ENCODE results near the gene GATA3.

The GATA3 gene

GRCh38 chr10:8050556-8051108 is 3.9 kb upstream of the GATA3 start:
- DNase-seq (ENCODE audit: extremely low read depth in 1 of 2, low read depth in 1 of 2) = no peak

- no peak for DNase-seq (ENCODE audit: extremely low read depth in 1 of 2, low read depth in 1 of 2)
Measured at GRCh38 chr10:8051109-8051821, 3.2 kb upstream of the GATA3 start.

GRCh38 chr10:8051851-8052257 is 2.6 kb upstream of the GATA3 start:
- no peak for DNase-seq (ENCODE audit: extremely low read depth in 1 of 2, low read depth in 1 of 2)

- no peak for DNase-seq (ENCODE audit: extremely low read depth in 1 of 2, low read depth in 1 of 2)
Measured at GRCh38 chr10:8052341-8052955, 2.0 kb upstream of the GATA3 start.

GRCh38 chr10:8052956-8053445 is 1.5 kb upstream of the GATA3 start:
- DNase-seq (ENCODE audit: extremely low read depth in 1 of 2, low read depth in 1 of 2) = no peak

GRCh38 chr10:8053446-8054243 is 843 bp upstream of the GATA3 start:
- DNase-seq (ENCODE audit: extremely low read depth in 1 of 2, low read depth in 1 of 2) = peak; percentile 73 to 96

GRCh38 chr10:8054244-8054493 is 319 bp upstream of the GATA3 start:
- DNase-seq (ENCODE audit: extremely low read depth in 1 of 2, low read depth in 1 of 2) = no peak

GRCh38 chr10:8055420-8056349 is 1.2 kb downstream of the GATA3 start:
- DNase-seq (ENCODE audit: extremely low read depth in 1 of 2, low read depth in 1 of 2) = no peak

GRCh38 chr10:8056378-8056777 is 1.9 kb downstream of the GATA3 start:
- no peak for DNase-seq (ENCODE audit: extremely low read depth in 1 of 2, low read depth in 1 of 2)

GRCh38 chr10:8056871-8057331 is 2.4 kb downstream of the GATA3 start:
- no peak for DNase-seq (ENCODE audit: extremely low read depth in 1 of 2, low read depth in 1 of 2)

- DNase-seq (ENCODE audit: extremely low read depth in 1 of 2, low read depth in 1 of 2) = no peak
Measured at GRCh38 chr10:8057636-8058273, 3.3 kb downstream of the GATA3 start.

GRCh38 chr10:8058274-8059111 is 4.0 kb downstream of the GATA3 start:
- no peak for DNase-seq (ENCODE audit: extremely low read depth in 1 of 2, low read depth in 1 of 2)

GRCh38 chr10:8059191-8059936 is 4.9 kb downstream of the GATA3 start:
- DNase-seq (ENCODE audit: extremely low read depth in 1 of 2, low read depth in 1 of 2) = no peak

- no peak for DNase-seq (ENCODE audit: extremely low read depth in 1 of 2, low read depth in 1 of 2)
Measured at GRCh38 chr10:8060010-8060703, 5.7 kb downstream of the GATA3 start.

GRCh38 chr10:8060704-8061121 is 6.2 kb downstream of the GATA3 start:
- no peak for DNase-seq (ENCODE audit: extremely low read depth in 1 of 2, low read depth in 1 of 2)

GRCh38 chr10:8061274-8062211 is 7.1 kb downstream of the GATA3 start:
- no peak for DNase-seq (ENCODE audit: extremely low read depth in 1 of 2, low read depth in 1 of 2)
